Stimulated activated CD8-positive, alpha-beta memory T cell treated with anti-CD3 and anti-CD28 coated beads, Interleukin-12 subunit alpha, Interleukin-12 subunit beta, amount 100 ng/mL, for 1 hour (primary cell): ENCODE data around the gene HECW1.

Experiments
- DNase-seq: peaks from one replicate; pipeline ENCODE4 v3.0.0-alpha.2; 2020; ENCODE audit warnings: low read depth

The HECW1 gene

DNA sequence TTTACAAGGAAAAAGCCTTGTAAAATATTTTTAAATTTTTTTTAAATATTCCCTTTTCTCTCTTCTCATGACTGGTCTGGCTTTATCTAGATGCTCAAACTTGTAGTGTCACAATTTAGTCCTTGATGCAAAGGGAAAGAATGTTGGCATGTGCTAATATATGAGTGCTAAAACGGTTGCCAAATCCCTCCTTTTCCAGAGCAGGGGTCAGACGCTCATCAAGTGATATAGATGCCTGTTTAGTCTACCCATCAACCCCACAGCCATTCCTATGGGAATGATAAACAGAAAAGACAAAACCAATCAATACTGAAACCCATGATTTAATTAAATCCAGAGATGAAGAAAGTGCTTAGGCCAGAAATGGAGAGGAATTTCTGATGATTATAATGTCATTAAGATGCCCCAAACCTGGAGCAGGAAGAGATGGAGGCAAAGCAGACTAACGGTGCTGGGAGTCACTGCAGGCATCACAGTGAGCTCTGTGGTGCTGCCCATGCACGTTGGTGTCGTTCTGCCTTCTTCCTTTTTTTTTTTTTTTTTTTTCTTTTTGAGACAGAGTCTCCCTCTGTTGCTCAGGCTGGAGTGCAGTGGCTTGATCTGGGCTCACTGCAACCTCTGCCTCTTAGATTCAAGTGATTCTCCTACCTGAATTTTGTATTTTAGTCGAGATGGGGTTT lies 260.4 kb downstream of the HECW1 start:
- DNase-seq, result no peak

DNA sequence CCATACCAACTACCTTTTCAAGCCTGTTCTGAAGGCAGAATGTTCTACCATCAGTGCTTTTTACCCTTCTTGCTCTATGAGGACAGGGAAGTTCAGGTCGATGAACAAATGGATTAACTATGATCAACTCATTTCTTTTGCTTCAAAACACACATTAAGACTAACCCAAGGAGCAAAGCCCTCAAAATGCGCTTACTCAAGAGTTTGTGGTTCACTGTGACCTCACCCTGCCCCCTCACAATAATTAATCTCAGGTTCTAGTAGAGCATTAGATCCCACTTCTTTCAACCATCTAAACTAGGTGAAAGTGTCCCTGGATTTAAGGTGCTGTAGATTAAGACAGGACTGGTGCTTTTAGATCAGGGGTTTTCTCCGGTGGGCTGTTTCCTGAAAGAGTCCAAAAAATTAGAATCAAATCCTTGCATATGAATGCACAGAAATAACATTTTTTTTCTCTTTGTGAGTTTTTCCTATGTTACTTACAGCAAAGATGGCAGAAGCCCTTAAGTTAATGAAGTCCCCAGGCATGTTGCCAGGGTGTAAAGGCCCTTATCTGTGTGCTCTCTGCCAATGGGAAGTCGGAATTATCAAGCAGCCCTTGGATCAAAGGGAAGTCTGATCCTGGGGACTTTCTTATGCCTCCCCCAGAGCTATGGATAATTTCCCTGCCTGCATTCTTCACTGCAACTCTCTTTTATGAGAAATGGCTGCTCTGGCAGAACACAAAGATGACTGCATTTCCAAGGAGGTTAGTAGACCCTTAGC lies 264.9 kb downstream of the HECW1 start:
- no peak for DNase-seq

DNA sequence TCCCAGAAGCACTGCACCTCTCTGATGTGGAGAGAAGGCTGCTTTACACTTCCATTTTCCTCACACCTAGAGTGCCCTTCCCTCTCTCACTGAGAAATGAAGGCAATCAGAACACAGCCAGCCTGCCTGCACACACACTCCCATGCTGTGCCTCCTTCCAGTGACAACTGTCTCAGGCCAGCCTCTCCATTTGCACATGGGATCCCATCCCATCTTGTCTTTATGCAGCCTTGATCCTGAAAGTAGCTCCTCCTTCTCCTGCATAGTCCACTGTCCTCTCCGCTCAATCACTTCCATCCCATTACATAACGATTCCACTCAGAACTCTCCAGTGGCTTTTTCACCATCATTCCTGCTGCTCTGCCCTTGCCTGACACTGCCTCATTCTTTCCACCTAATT lies 266.8 kb downstream of the HECW1 start:
- no peak for DNase-seq

DNA sequence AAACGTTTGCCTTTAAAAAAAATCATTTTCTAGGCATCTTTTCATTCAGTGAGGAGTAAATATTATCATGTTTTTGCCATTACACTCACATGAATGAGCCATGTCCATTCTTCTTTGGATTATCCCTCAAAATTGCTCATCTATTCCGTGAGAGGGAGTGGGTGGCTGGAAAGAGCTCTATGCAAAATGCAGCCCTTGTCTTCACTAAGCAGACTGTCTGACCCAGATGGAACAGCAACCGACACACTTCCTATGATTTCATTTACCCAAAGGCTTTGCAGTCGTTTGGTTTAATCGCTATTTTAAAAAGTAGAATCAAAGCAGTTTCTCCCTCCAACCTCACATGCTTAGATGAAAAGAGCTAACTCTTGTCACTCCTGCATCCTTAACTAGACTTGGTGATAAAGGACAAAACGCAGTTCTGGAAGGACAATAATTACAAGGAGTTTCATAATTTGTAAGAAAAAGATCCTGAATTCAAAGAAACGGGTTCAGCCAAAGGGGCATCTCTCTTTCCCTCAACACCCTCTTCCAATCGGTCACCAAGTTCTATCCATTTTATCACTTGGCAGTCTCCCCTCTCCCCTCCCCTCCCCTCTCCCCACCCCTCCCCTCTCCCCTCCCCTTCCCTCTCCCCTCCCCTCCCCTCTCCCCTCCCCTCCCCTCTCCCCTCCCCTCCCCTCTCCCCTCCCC lies 272.3 kb downstream of the HECW1 start:
- no peak for DNase-seq

DNA sequence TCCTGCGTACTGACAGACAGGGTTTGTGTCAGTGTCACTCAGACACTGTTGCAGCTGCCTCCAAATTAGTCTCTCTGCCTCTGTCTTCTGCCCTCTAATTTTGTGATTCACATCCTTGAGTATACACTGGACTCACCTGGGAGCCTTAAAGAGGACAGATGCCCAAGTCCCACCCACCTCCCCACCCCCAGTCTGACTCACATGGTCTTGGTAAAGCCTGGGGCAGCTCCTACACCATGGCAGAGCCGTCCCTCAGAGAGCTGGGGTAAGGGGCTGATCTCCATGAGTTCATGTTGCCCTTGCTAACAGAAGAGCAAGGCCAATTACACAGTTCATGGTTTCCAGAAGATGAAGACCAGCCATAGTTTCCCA lies 272.8 kb downstream of the HECW1 start:
- no peak for DNase-seq

DNA sequence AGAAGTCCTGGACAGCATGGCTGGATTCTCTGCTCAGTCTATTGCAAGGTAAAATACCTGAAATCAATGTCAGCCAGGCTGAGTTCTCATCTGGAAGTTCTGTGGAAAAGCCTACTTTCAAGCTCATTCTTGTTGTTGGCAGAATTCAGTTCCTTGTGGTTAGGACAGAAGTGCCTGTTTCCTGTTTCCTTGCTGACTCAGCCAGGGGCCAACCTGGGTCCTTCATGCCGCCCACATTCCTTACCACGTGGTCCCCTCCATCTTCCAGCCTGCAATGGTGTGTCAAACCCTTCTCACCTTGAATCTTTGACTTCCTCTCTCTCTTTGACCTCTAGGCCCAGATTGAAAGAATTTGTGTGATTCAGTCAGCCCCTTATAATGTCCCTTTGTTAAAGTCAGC lies 273.4 kb downstream of the HECW1 start:
- no peak for DNase-seq

DNA sequence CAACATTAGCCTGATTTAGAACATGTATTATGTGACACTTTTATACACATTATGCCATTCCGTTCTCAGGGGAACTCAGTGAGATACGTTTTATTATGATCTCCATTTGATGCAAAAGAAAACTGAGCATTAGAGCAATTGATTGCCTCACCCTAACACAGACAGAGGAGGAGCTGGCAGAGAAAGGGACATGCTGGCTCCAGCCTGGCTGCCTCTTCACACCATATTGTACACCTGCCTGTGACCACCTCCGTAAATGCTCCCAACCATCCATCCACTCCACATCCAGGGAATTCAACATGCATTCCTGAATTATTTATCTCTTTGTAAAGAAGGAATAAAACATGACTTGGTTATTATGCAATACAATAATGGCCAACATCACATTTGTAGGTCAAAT lies 275.5 kb downstream of the HECW1 start:
- DNase-seq, result no peak

DNA sequence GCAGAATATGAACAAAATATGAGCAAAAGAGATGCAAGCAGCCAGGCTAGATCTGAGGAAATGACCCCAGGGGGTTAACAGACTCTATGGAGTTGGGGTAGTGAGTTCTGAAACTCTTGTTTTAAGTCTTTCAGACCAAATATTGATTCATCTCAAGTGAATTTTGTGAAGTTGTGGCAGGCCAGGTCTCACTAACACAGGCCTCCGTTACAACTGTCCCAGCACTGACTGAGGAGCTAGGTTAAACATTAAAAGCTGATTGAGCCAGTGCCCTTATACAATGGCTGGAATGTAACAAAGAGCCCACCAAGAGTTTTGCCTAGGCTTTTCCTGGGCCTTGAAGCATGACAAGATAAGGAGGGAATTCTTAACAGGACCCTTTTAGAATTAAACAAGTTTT lies 278.1 kb downstream of the HECW1 start:
- no peak for DNase-seq

DNA sequence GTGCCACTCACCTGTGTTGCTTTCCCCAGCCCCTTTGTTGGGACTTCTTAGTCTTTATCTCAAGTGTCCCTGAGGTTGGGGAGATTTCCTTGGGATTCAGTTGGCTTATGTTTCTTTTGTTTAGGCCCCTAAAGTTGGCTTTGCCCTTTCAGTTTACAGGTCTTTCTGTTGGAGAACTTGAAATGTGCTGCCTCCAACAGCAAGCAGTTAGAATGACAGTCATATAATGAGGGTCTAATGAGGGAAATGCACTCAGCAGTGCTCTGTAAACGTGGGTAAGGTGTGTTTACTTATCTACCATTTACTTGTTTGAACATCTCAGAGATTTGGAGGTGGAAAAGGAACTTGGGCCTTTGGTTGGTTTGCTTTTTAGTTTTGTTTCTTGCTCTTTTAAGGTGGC lies 279.1 kb downstream of the HECW1 start:
- no peak for DNase-seq

DNA sequence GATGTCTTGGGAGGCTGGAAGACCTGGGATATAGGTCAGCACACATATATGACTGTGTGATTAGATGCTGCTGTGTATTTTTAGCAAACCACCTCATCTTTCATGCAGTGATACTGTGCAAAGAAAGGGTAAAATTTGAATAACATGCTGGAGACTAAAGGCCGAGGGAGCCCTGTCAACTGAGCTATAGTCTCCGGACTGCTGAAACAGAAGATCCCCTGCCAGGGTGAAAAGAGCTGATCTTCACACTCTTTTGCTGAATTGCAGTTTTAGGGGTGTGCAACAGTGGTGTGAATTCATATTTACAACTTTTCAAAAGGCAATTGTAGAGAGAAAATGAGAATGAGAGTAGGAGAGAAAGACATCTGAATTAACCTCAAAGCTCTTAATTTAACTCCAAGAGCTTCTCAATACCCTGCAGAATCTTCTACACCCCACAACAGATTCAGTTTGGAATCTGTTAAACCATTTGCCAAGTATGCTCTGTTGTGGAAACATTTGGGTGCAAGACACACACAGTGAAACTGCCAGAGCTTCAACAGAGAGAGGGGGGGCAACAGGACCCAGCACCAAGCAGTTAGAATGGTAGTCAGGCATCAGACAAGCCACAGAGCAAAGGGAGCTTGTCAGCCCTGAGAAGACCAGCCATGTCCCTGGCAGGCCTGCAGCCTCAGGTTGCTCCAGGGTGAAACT lies 280.3 kb downstream of the HECW1 start:
- no peak for DNase-seq

DNA sequence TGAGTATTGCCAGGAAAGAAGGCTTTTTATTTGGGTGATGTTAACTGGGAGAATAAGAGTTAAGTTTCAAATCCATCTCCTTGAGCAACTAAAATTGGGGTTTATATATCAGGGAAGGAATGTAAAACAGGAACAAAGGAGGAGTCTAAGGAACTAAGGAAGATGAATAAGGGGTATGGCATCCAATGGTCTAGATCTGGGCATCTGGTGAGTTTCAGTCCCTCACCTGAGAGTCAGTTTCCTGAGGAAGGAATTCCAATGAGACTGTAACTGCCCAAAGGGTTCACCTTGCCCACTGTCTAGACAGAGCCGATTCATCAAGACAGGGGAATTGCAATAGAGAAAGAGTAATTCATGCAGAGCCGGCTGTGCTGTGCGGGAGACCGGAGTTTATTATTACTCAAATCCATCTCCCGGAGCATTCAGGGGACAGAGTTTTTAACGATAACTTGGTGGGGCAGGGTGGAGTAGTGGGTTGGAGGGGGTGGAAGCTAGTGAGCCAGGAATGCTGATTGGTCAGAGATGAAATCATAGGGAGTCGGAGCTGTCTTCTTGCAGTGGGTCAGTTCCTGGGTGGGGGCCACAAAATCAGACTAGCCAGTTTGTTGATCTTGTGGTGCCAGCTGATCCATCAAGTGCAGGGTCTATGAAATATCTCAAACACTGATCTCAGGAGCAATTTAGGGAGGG lies 282.1 kb downstream of the HECW1 start:
- no peak for DNase-seq

DNA sequence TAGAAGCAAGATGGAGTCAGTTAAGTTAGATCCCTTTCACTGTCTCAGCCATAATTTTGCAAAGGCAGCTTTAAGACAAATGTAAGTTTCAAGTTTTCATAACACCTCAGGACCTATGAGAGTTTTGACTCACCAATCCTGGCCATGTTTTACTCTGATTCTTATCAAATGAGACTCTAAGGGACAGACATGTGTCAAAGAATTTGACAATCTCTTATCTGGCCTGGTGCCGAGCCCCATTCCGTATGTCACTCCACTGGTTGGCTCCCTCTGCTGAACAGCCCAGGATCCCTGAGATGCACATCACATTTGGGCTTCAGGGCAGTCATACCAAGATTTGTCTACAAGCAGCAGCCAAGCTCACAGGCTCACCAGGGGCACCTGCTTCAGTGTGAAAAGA lies 282.9 kb downstream of the HECW1 start:
- DNase-seq, result no peak

DNA sequence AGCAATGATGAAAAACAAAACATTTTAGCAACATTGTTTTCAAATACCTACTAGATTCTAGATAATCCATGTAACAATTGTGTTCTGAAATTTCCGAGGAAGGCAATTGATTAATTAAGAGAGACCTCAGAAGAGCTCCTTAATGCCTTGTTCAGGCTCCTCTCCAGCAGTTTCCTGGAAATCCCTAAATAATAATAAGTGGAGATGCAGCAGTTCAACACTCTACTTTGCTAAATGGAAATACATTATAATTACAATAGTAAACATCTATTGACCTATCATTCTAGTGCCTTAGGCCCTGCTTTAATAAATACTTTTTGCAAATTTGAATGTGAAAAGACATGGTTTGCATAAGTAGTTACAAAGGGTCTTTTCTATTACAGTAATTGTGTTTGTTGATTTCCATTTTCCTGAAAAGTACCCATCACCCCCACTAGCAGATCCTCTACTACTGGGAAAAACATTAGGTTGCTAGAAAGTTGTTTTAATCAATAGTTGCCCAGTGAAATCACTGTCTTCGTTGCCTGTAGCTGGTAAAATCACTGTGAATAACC lies 283.8 kb downstream of the HECW1 start:
- DNase-seq, result no peak

DNA sequence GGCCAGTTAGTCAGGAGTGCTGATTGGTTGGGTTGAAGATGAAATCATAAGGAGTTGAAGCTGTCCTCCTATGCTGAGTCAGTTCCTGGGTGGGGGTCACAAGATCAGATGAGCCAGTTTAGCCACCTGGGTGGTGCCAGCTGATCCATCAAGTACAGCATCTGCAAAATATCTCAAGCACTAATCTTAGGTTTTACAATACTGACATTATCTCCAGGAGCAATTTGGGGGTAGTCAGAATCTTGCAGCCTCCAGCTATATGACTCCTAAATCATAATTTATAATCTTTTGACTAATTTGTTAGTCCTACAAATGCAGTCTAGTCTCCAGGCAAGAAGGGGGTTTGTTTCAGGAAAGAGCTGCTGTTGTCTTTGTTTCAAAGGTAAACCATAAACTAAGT lies 286.4 kb downstream of the HECW1 start:
- DNase-seq, result no peak

DNA sequence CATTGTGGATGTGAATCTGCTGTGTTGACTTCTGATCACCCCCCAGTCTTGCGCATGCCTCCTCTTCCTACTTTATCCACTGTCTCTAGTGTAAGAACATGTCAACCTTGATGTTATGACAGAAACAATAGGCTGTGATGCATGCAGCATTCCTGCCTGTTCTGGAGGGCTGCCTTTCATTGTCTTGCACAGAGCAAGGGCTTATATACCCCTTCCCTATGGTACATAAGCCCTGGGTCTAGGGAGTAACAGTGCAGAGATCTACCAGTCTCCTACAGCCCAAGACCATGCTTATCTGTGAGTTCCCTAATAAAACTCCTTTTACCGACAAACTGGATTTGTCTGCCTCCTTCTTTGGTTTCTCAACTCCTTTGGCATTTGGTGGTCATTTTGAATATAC lies 293.5 kb downstream of the HECW1 start:
- no peak for DNase-seq

DNA sequence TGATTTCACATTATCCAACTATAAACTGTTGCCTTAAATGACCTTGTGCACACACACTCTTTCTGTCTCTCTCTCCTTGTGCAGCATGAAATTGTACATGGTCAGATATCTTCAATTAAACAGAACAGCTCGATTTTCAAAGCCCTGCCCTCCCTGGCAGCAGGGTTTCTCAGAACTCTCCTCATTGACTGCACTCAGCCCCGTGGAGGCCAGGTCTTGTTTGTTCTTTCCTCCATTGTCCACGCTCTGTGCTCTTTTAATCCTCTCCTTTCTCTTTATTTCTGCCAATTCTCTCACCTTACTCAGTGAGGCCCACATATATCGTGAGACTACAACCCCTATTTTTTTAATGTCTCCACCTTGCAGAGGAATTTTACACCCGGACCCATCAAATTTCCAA lies 294.5 kb downstream of the HECW1 start:
- DNase-seq, result no peak

DNA sequence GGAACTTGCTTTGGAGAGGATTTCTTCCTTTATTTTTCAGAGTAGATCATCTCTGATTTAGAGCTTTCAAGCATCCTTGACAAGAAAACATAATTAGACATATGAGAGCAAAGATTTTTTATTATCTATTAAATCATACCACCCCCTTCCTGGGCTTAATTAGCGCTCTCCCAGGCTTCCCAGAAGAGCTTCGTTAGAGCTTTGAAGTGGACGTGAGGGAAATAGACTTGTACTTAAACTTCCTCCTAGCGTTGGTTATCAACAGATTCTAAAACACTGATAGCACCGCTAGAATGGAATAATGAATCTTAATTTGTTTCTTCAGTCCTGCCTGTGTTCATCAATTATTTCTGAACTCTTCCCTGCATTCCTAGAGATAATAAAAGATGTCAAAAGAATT lies 296.5 kb downstream of the HECW1 start:
- no peak for DNase-seq

DNA sequence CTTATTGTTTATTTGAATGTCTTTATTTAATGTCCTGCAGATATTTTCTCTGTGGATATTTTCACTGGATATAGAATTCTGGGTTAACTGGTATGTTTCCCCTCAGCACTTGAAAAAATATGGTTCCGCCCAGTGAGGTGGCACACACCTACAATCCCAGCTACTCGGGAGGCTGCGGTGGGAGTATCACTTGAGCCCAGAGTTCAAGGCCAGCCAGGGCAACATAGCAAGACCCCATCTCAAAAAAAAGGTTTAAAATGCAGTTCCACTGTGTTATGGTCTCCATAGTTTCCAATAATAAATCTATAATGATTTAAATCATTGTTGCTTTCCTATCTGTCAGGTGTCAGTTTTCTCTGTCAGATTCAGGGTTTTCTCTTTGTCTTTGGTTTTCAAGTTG lies 305.0 kb downstream of the HECW1 start:
- DNase-seq, result no peak

DNA sequence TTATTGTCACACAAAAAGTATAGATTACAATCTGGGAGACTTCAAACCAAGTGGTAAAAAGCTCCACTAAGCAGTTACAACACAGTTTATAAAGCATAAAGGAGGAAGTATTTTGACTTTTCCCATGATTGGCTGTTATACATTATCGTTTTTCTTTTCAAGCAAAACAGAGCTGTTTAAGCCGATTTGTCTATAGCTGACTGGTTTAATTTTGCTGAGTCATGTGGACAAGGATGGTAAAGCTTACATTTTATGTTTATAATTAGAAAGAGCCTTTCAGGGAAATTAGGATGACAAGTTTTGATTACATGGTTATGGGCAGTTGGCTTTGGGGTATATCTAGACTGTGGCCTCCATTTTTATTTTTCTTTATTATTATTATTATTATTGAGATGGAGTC lies 318.0 kb downstream of the HECW1 start:
- no peak for DNase-seq

DNA sequence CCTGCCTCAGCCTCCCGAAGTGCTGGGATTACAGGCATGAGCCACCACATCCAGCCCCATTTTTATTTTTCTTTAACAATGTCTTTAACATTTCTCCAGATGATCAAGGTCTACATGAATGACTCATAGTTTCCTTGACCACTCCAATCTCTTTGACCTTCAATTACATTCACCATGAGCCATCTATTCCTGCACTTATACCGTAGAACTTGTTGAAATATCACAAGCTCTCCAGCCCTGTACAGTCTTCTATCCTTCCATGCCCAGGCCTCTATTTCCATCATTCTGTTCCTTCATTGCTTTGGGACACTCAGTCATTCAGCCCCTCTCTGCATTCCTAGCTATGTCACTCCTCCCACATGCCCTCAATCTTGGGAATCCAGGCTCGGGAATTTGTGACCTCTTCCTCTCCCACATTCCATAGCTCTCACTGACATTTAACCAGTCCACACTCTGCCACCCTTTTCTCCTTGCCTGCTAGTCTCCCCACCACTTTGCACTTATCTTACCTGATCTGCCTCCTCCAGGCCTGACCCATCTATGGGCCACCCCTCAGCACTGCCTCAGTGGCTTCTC lies 318.7 kb downstream of the HECW1 start:
- DNase-seq, result no peak

DNA sequence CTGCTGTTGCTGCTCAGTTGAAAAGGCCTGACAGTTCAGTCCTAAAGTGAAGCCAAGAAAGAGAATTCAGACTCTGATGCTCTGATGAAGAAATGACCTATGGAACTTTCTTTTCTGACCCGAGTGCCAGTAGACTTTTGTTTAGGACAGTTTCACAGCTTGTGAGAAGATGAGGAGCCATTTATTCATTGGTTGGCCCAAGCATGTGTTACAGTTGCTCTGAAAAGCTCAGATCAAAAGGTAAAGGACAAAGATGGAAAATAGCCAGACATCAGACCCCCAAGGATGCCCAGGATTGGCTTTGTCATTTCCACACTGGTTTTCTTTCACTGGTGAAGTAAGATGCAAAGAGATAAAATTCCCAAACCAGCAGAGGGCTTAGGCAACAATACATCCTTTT lies 321.2 kb downstream of the HECW1 start:
- no peak for DNase-seq

DNA sequence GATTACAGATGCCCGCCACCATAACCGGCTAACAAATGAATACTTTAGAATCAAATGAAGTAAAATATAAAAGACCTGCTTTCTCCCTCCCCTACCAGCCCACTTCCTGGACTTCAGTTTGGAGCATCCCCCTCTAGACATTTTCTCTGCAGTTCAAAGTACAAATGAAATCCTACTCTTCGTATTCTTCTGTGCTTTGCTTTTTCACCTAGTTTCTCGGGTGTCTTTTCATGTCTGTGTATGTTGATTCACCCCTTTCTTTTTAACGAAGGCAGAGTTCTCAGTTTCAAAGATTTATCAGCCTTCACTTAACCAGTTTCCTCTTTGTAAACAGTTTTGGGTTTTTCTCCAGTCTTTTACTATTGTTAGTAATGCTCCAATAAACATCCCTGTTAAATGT lies 324.6 kb downstream of the HECW1 start:
- no peak for DNase-seq
